ENCODE data around the gene ARL15. TPM values are rescaled to one million over a fixed set of nuclear protein-coding genes. Genes with fewer than 3 reads are reported as not detected.

The ARL15 gene
- total RNA-seq, 4 donors from 2014 or later: 19.6 to 52.5 (median 30.6) TPM

GRCh38 chr5:54090495-54091120 lies 219.8 kb downstream of the ARL15 start:
- no peak for TF ChIP-seq CTCF (IDR thresholded peaks at IDR 0.05; ENCODE audit: low read depth)

- no peak for TF ChIP-seq CTCF (IDR thresholded peaks at IDR 0.05; ENCODE audit: low read depth)
Measured at GRCh38 chr5:54088081-54088480, 222.3 kb downstream of the ARL15 start.

- no peak for TF ChIP-seq CTCF (IDR thresholded peaks at IDR 0.05; ENCODE audit: low read depth)
Measured at GRCh38 chr5:54087436-54087835, 222.9 kb downstream of the ARL15 start.

DNA sequence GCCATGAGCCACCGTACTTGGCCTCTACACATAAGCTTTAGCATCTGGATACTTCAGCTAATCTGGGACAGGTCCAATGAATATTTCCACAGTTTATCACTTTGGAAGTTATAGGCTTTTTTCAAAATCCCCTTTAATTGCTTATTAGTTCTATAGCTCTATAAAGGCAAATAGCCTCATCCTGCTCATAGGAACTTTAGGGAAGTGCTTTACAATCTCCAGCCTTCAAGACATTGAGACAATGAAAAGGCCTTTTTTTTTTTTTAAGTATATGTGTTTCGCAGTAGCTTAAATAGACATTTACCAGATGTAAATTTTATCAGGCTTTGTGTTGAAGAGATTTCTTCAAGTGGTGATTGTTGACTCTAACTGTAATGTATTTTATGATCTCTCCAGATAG lies 224.2 kb downstream of the ARL15 start:
- TF ChIP-seq CTCF (IDR thresholded peaks at IDR 0.05; ENCODE audit: low read depth): no peak

GRCh38 chr5:54084696-54085095 lies 225.7 kb downstream of the ARL15 start:
- no peak for TF ChIP-seq CTCF (IDR thresholded peaks at IDR 0.05; ENCODE audit: low read depth)

DNA sequence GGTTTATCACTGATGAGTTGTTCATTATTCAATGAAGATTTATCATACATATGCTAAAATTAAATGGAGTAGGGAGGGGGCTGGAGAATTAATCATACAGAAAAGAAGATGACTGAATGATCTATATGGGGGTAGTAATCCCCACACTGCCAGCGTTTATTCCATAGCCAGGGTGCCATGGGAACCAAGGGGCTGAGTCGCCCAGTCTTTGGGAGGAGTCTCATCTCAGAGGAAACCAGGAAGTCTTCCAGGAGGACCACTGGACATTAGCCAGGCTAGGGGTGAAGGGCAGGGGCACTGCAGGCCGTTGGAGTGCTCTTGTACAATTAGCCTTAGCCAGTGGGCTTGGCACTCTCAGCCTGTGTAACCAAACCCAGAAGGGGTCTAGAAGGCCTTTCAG lies 226.5 kb downstream of the ARL15 start:
- no peak for TF ChIP-seq CTCF (IDR thresholded peaks at IDR 0.05; ENCODE audit: low read depth)

- no peak for TF ChIP-seq CTCF (IDR thresholded peaks at IDR 0.05; ENCODE audit: low read depth)
Measured at GRCh38 chr5:54083245-54083644, 227.1 kb downstream of the ARL15 start.
